Fibroblast of lung (primary cell): ENCODE measurements around the gene CEACAM16. TPM values are rescaled to one million over a fixed set of nuclear protein-coding genes. Genes with fewer than 3 reads are reported as not detected.

Source experiments
- DNase-seq, 2 donors: peaks; one replicate each; pipeline versions ENCODE4 v3.0.0 to v3.0.0-alpha.2; 2010; ENCODE audit warnings: low read depth in 2 of 2
- H2AFZ ChIP-seq: 2 replicates; pipeline ENCODE4 v1.5.1; 2012; ENCODE audit warnings: low read length, control low read depth, inconsistent platforms
- H3K27ac ChIP-seq: 2 replicates; pipeline ENCODE4 v1.5.1; 2011; ENCODE audit warnings: low read length, control low read depth; ENCODE audit not compliant: insufficient read depth
- H3K27me3 ChIP-seq: 2 replicates; pipeline ENCODE4 v1.5.1; 2011; ENCODE audit warnings: mild to moderate bottlenecking, low read length; ENCODE audit not compliant: control insufficient read depth, insufficient read depth
- H3K36me3 ChIP-seq: 2 replicates; pipeline ENCODE4 v1.5.1; 2011; ENCODE audit warnings: low read length; ENCODE audit not compliant: control insufficient read depth, insufficient read depth
- H3K4me1 ChIP-seq: 2 replicates; pipeline ENCODE4 v1.5.1; 2011; ENCODE audit warnings: low read length; ENCODE audit not compliant: control insufficient read depth, insufficient read depth; ENCODE audit errors: extremely low read depth
- H3K4me2 ChIP-seq: 2 replicates; pipeline ENCODE4 v1.5.1; 2011; ENCODE audit warnings: low read length, control low read depth; ENCODE audit not compliant: insufficient read depth; ENCODE audit errors: extremely low read depth
- H3K4me3 ChIP-seq, 4 experiments: fragments of 200-600 bp in 1 of 4; sonication (generic) in 1 of 4; replicated peaks in 1 of 4; 2 replicates each; pipeline ENCODE4 v1.5.1; 2011 to 2016; ENCODE audit warnings: low read length in 4 of 4, low read depth in 3 of 4, mild to moderate bottlenecking in 3 of 4, control low read depth in 2 of 4, inconsistent platforms in 1 of 4, mixed read lengths in 1 of 4; ENCODE audit not compliant: insufficient read depth in 1 of 4; ENCODE audit errors: control extremely low read depth in 1 of 4
- H3K79me2 ChIP-seq: 2 replicates; pipeline ENCODE4 v1.5.1; 2012; ENCODE audit warnings: mild to moderate bottlenecking, low read length, inconsistent platforms; ENCODE audit not compliant: control insufficient read depth, insufficient read depth
- H3K9ac ChIP-seq: 2 replicates; pipeline ENCODE4 v1.5.1; 2011; ENCODE audit warnings: mild to moderate bottlenecking, low read length, control low read depth; ENCODE audit not compliant: insufficient read depth
- H3K9me3 ChIP-seq: 2 replicates; pipeline ENCODE4 v1.5.1; 2012; ENCODE audit warnings: low read depth, low read length; ENCODE audit not compliant: control insufficient read depth, insufficient read depth
- H4K20me1 ChIP-seq: 2 replicates; pipeline ENCODE4 v1.5.1; 2011; ENCODE audit warnings: low read length; ENCODE audit not compliant: control insufficient read depth, insufficient read depth; ENCODE audit errors: extremely low read depth
- EZH2 ChIP-seq: IDR thresholded peaks from 2 replicates; pipeline ENCODE4 v1.5.1; 2012; ENCODE audit warnings: low read length, control low read depth, mild to moderate bottlenecking; ENCODE audit errors: missing control alignments
- polyA plus RNA-seq, 2 donors: library from polyadenylated mRNA; depleted of rRNA in 1 of 2; stranded (reverse) in 1 of 2; unstranded in 1 of 2; fragments of >200 nt; gene quantifications; 2 replicates each; pipeline ENCODE4 v1.2.1, GENCODE V29; 2011 to 2012; ENCODE audit warnings: missing spikeins in 1 of 2
- total RNA-seq: library from RNA; depleted of rRNA; stranded (reverse); fragments of >200 nt; gene quantifications from 2 replicates; pipeline ENCODE4 v1.2.1, GENCODE V29; 2014
- TF ChIP-seq, protein P1 (sequence below), 2 donors: IDR thresholded peaks in 1 of 2; conservative IDR thresholded peaks in 1 of 2; 1 replicate in 1 of 2; 2 replicates in 1 of 2; pipeline ENCODE4 v1.5.1; 2011 to 2012; ENCODE audit warnings: low read length in 2 of 2, control low read depth in 1 of 2, inconsistent platforms in 1 of 2, low read depth in 1 of 2, mild to moderate bottlenecking in 1 of 2

CEACAM16 gene
- total and polyA plus RNA-seq, 2 donors (not counting 1 experiment from before 2014, with no cell fraction given), result not detected

DNA sequence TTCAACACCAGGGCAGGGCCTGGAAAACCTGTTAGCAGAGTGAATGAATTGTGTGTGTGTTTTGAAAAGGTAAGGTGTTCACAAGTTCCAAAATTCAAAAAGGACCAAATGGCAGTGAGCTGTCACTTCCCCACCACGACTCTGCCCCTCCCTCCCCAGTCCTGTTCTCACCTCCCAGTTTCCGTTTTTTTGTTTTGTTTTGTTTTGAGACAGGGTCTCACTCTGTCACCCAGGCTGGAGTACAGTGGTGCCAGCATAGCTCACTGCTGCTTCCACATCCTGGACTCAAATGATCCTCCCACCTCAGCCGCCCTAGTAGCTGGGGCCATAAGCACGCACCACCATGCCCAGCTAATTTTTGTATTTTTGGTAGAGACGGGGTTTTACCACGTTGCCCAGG, 29.2 kb downstream of the CEACAM16 start:
- H3K9me3 ChIP-seq, result no peaks in the 10 kb centered on the region
- peaks cover 5% of the 10 kb centered on the region for H3K4me1 ChIP-seq
- no peak overlapping the region for H3K9ac ChIP-seq
- no peak for DNase-seq
- H3K27ac ChIP-seq, result no peak overlapping the region
- no peak for TF ChIP-seq EZH2
- TF ChIP-seq, protein P1, sequence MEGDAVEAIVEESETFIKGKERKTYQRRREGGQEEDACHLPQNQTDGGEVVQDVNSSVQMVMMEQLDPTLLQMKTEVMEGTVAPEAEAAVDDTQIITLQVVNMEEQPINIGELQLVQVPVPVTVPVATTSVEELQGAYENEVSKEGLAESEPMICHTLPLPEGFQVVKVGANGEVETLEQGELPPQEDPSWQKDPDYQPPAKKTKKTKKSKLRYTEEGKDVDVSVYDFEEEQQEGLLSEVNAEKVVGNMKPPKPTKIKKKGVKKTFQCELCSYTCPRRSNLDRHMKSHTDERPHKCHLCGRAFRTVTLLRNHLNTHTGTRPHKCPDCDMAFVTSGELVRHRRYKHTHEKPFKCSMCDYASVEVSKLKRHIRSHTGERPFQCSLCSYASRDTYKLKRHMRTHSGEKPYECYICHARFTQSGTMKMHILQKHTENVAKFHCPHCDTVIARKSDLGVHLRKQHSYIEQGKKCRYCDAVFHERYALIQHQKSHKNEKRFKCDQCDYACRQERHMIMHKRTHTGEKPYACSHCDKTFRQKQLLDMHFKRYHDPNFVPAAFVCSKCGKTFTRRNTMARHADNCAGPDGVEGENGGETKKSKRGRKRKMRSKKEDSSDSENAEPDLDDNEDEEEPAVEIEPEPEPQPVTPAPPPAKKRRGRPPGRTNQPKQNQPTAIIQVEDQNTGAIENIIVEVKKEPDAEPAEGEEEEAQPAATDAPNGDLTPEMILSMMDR (conservative IDR thresholded peaks at IDR 0.05 in 1 of 2, IDR thresholded peaks at IDR 0.05 in 1 of 2; ENCODE audit: low read depth in 1 of 2, low read length in 2 of 2), result no peak
- no peak overlapping the region for H3K4me3 ChIP-seq
- H3K4me2 ChIP-seq, result no peak overlapping the region
- no peaks in the 10 kb centered on the region for H3K36me3 ChIP-seq
- no peaks in the 10 kb centered on the region for H3K27me3 ChIP-seq
- no peaks in the 10 kb centered on the region for H3K79me2 ChIP-seq
- H4K20me1 ChIP-seq, result no peaks in the 10 kb centered on the region
- H2AFZ ChIP-seq, result peak overlapping the region; percentile 37

- no peaks in the 10 kb centered on the region for H3K79me2 ChIP-seq
- no peaks in the 10 kb centered on the region for H3K27me3 ChIP-seq
- no peak for DNase-seq
- H4K20me1 ChIP-seq, result no peaks in the 10 kb centered on the region
- H2AFZ ChIP-seq, result no peak overlapping the region
- H3K9ac ChIP-seq, result no peak overlapping the region
- TF ChIP-seq, protein P1 (conservative IDR thresholded peaks at IDR 0.05 in 1 of 2, IDR thresholded peaks at IDR 0.05 in 1 of 2; ENCODE audit: low read depth in 1 of 2, low read length in 2 of 2), result no peak
- no peak for TF ChIP-seq EZH2
- peaks cover 2% of the 10 kb centered on the region for H3K4me1 ChIP-seq
- no peak overlapping the region for H3K4me2 ChIP-seq
- H3K36me3 ChIP-seq, result no peaks in the 10 kb centered on the region
- H3K27ac ChIP-seq, result no peak overlapping the region
- no peak overlapping the region for H3K4me3 ChIP-seq
- no peaks in the 10 kb centered on the region for H3K9me3 ChIP-seq
Observed at GRCh38 chr19:44729516-44730033, 30.6 kb downstream of the CEACAM16 start.

DNA sequence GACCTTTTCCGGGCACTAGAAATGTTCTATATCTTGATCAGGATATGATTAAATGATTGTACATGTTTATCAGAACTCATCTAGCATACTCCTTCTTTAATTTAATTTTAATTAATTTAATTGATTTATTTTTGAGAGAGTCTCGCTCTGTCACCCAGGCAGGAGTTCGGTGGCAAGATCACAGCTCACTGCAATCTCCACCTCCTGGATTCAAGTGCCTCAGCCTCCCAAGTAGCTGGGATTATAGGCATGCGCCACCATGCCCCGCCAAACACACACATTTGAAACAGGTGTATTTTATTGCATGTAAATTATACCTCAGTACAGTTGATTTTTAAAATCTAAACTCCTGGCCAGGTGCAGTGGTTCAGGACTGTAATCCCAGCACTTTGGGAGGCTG, 32.1 kb downstream of the CEACAM16 start:
- DNase-seq, result no peak
- no peak overlapping the region for H3K27ac ChIP-seq
- H3K36me3 ChIP-seq, result no peaks in the 10 kb centered on the region
- no peak overlapping the region for H3K4me3 ChIP-seq
- no peaks in the 10 kb centered on the region for H3K9me3 ChIP-seq
- no peak overlapping the region for H3K4me2 ChIP-seq
- H2AFZ ChIP-seq, result no peak overlapping the region
- no peaks in the 10 kb centered on the region for H3K79me2 ChIP-seq
- no peak overlapping the region for H3K9ac ChIP-seq
- TF ChIP-seq, protein P1 (conservative IDR thresholded peaks at IDR 0.05 in 1 of 2, IDR thresholded peaks at IDR 0.05 in 1 of 2; ENCODE audit: low read depth in 1 of 2, low read length in 2 of 2), result no peak
- no peak for TF ChIP-seq EZH2
- H4K20me1 ChIP-seq, result no peaks in the 10 kb centered on the region
- H3K27me3 ChIP-seq, result no peaks in the 10 kb centered on the region
- H3K4me1 ChIP-seq, result no peaks in the 10 kb centered on the region
